Anterior cingulate cortex (tissue), 58 donors: Measurements from ENCODE around the gene FDX1.
A peak's percentile ranks its signal among the peaks of the same experiment; 100 is the strongest.
"Not testable (repeated sequence)": the region's sequence is repeated elsewhere in the genome, so short reads cannot be mapped to it uniquely, and the experiment has no call there.

Experiments
- DNase-seq, 58 donors: peaks; one replicate each; lab custom pipeline; 2025; lab: John Stamatoyannopoulos, UW

The FDX1 gene, protein sequence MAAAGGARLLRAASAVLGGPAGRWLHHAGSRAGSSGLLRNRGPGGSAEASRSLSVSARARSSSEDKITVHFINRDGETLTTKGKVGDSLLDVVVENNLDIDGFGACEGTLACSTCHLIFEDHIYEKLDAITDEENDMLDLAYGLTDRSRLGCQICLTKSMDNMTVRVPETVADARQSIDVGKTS

DNA sequence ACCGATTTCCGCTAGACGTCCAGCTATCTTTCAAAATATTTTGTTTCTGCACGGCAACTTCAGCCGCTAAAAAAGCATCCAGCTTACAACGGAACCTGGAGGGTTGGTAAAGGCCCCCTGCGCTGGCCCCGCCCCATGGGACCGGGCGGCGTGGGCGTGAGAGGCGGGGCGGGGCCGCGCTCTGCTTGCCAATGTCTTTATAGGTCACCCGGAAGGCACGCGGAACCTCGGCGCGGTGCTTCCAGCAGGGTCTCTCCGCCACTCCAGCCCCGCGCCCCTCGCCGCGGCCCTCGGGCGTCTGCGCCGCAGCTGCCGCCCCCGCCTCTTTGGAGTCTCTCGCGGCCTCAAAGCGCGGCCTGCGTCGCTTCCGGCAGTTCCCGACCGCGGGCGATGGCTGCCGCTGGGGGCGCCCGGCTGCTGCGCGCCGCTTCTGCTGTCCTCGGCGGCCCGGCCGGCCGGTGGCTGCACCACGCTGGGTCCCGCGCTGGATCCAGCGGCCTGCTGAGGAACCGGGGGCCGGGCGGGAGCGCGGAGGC lies at the start of gene FDX1:
Gene FDX1 (plus strand): TSS at position 218 of the 536 bp plus-strand sequence. CDS start 173 bp downstream, at position 391.
- DNase-seq = peak; percentile 32 to 94 (median 74)

DNA sequence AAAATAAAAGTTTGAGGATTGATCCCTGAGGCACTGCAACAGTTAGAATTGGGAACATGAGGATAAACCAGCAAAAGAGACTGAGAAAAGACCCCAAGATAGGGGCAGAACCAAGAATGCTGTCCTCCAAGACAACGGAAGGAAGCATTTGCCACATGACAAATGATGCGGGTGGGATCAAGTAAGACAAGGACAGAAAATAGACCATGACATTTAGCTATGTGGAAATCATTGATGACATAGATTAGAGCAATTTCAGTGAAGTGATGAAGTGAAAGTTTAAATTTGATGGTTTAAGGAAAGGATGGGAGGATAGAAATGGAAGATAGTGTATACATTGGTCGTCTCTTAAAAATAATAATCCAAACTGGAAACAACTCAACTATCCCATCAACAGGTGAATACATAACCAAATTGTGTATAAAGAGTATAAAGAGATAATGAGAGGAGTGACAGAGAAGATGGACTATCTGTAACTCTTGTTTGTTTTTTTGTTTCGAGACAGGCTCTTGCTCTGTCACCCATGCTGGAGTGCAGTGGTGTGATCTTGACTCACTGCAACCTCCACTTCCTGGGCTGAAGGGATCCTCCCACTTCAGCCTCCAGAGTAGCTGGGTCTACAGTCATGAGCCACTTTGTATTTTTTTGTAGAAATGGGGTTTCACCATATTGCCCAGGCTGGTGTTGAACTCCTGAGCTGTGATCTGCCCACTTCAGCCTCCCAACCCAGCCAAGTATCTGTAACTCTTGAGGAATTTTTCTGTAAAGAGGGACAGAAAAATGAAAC lies 48.7 kb upstream of the FDX1 start:
- no peak for DNase-seq

DNA sequence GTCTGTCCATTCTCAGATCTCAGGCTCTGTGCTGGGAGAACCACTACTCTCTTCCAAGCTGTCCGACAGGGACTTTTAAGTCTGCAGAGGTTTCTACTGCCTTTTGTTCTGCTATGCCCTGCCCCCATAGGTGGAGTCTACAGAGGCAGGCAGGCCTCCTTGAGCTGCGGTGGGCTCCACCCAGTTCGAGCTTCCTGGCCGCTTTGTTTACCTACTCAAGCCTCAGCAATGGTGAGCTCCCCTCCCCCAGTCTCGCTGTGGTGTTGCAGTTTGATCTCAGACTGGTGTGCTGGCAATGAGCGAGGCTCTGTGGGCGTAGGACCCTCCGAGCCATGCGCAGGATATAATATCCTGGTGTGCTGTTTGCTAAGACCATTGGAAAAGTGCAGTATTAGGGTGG lies 41.5 kb upstream of the FDX1 start:
- not testable (repeated sequence) for DNase-seq

DNA sequence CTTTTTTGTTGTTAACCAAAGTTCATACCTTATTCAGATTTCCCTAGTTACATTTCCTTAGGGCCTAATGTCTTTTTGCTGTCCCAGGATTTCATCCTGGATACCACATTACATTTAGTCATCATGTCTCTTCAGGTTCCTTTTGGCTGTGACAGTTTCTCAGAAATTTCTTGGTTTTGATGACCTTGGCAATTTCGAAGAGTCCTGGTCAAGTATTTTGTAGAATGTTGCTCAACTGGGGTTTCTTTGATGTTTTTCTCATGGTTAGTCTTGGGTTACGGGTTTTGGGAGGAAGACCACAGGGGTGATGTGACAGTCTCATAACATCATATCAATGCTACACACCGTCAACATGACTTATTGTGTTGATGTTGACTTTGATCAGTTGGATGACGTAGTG lies 39.8 kb upstream of the FDX1 start:
- DNase-seq = no peak

DNA sequence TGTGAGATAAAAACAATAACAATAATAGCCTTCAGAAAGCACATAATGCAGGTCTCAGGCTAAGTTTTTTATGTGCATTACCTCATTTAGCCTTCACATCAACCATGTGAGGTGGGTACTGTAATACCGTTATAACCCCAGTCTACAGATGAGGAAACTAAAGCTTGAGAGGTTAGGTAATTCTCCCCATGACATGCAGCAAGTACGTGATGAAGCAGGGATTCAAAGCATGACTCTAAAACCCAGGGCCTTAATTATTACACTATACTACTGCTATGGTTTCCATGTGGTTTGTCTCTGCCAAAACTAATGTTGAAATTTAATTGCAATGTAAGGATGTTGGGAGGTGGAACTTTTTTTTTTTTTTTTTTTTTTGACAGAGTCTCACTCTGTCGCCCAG lies 37.7 kb upstream of the FDX1 start:
- DNase-seq = no peak

DNA sequence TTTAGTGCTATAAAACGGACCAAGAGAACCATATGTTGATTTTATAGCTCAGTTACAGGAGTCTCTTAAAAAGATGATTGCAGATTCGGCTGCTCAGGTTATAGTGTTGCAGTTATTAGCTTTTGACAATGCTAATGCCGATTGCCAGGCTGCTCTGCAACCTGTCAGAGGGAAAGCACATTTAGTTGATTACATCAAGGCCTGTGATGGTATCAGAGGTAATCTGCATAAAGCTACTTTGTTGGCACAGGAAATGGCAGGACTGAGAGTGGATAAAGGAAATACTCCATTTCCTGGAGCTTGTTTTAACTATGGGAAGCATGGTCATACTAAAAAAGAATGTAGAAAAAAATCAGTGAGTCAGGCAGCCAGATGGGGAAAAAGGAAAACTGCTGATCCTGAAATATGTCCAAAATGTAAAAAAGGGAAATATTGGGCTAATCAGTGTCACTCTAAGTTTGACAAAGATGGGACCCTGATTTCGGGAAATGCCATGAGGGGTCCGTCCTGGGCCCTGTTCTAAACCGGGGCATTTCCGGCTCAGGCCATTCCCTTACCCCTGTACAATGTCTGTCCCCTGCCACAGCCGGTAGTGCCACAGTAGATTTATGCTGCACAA lies 32.0 kb upstream of the FDX1 start:
- DNase-seq = not testable (repeated sequence)

DNA sequence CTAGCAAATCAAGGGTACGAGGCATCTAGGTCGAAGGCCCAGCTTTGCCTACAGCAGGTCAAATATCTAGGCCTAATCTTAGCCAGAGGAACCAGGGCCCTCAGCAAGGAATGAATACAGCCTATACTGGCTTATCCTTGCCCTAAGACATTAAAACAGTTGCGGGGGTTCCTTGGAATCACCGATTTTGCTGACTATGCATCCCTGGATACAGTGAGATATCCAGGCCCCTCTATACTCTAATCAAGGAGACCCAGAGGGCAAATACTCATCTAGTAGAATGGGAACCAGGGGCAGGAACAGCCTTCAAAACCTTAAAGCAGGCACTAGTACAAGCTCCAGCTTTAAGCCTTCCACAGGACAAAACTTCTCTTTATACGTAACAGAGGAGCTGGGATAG lies 26.2 kb upstream of the FDX1 start:
- DNase-seq = not testable (repeated sequence)

DNA sequence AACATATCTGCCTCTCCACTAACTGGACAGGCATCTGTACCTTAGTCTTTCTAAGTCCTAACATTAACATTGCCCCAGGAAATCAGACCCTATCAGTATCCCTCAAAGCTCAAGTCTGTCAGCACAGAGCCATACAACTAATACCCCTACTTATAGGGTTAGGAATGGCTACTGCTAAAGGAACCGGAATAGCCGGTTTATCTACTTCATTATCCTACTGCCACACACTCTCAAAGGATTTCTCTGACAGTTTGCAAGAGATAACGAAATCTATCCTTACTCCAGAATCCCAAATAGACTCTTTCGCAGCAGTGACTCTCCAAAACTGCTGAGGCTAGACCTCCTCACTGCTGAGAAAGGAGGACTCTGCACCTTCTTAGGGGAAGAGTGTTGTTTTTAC lies 24.1 kb upstream of the FDX1 start:
- not testable (repeated sequence) for DNase-seq

DNA sequence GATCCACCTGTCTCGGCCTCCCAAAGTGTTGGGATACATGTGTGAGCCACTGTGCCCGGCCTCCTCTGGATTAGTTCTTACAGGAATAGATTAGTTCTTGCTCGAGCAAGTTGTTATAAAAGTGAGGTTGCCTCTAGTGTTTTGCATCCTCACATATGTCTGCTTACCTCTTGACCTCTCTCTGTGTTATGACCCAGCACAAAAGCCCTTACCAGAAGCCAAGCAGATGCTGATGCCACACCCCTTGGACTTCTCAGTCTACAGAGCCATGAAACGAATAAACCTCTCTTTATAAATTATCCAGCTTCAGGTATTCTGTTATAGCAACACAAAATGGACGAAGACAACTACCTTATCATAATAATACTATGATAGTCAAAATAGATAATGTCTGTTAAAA lies 22.4 kb upstream of the FDX1 start:
- DNase-seq = no peak

DNA sequence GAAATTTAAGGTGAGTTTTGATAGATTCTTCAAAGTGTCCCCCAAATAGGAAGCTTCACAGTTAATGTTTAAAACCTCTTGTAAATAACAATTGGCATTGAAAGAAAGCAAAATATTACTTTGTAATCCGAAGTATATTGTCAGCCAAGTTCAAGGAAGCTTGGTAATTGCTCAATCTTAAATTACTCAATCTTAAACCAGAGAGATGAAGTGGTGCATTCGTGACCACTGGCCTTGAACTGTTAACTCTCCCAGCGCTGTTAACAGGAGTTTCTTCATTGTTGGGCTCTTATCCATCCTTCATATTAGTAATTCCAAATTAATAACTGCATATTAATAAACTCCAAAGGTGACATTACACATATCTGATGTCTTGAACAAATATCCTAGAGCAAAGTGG lies 20.6 kb upstream of the FDX1 start:
- no peak for DNase-seq

DNA sequence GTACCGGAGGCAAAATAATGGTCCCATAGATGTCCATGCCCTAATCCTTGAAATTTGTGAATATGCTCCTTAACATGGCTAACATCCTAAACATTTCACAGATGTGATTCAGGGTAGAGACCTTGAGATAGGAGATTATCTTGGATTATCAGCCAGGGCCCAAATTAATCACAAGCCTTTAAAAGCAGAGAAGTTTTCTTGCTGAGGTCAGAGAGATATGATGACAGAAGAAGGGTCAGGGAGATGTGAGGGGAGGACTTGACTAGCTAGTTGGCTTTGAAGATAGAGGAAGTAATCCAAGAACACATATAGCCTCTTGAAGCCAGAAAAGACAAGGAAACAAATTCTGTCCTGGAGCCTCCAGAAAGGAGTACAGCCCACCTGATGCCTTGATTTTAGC lies 19.1 kb upstream of the FDX1 start:
- DNase-seq = no peak

DNA sequence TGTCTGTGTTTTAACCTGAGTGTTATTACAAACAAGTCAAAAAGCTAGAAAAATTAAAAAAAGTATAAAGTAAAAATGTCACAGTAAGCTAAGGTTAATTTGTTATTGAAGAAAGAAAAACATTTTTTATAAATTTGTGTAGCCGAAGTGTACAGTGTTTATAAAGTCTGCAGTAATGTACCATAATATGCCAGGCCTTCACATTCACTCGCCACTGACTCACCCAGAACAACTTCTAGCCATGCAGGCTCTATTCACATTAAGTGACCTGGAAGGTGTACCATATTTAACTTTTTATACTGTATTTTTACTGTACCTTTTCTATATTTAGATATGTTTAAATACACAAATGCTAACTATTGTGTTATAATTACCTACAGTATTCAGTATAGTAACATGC lies 14.7 kb upstream of the FDX1 start:
- no peak for DNase-seq

DNA sequence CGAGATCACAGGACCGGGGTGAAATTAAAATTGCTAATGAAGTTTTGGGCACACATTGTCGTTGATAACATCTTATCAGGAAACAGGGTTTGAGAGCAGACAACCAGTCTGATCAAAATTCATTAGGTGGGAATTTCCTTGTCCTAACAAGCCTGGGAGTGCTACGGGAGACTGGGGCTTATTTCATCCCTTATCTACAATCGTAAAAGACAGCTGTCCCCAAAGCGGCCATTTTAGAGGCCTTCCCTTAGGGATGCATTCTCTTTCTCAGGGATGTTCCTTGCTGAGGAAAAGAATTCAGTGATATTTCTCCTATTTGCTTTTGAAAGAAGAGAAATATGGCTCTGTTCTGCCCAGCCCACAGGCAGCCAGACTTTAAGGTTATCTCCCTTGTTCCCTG lies 8.1 kb upstream of the FDX1 start:
- DNase-seq = not testable (repeated sequence)

DNA sequence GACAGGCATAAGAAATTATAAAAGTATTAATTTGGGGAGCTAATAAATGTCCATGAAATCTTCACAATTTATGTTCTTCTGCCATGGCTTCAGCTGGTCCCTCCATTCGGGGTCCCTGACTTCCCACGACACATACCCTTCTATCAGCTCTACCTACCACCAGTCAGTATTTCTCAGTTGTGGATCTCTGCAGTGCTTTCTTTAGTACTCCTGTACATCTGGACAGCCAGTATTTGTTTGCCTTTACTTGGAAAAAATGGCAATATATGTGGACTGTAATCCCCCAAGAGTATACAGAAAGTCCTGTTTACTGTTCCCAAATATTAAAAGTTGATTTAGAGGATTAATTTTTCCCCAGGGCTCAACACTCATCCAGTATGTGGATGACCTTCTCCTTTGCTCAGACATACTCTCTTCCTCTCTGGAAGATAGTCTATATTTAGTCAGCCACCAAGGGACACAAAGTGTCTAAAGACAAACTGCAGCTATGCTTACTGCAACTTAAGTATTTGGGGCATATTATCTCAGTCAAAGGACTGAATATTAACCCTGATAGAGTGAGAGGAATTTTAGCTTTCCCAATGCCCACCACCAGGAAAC lies 7.3 kb upstream of the FDX1 start:
- DNase-seq = no peak

DNA sequence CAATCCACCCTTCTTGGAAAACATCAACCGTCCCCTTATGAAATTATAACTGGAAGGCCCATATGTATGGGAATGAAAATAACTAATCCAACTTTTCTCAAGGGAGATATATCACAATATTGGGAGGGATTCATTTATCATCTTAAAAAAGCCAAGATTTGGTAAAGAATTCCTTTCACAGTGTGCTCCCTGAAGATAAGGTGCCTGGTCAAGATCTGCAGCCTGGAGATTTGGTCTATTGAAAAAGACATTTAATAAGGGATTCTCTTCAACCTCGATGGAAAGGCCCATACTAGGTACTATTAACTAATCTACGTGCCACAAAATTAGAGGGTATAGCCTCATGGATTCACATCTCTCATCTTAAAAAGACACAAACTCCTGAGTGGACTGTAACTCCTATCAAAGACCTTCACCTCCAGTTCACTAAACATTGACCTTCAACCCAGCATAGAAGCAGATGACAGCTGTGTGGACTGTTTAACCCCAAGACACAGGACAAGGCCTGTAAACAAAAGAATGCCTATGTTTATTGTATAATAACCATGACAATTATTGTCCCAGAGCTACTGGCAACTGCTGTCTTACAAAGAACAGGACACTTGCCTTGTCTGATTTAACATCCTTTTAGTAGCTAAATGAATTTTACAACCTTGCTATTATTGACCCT lies 4.8 kb upstream of the FDX1 start:
- DNase-seq = no peak

DNA sequence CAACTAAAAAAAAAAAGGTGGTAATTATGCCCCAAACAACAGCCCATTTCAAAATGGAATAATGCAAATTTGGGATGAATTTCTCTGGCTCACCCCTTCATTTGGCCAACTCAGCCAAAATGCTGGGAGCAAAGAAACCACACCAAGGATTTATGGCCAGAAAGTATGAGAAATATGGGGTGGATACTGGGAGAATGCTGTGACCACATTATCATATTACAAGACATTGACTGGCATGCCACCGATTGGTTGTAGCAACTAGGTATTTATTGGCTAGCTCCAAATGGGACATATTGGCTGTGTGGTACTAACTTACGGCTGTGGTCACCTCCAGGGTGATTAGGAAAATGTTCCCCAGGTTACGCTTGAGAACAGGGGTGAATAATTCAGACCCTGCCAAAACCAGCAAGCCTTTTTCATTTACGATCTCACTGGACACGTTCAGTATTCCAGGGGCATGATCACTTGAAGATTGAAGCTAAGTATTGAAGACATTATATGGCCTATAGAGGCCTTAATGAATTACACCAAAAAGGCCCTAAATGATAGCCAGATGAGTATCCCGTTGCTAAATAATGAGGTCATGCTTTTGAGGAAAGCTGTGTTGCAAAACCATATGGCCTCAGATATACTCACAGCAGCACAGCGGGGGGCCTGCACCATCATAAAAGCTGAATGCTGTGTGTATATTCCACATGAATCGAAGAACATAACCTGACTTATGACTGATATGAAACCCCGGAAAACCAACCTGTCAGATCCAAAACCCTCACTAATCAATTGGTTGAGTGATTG lies 3.8 kb upstream of the FDX1 start:
- DNase-seq = no peak

DNA sequence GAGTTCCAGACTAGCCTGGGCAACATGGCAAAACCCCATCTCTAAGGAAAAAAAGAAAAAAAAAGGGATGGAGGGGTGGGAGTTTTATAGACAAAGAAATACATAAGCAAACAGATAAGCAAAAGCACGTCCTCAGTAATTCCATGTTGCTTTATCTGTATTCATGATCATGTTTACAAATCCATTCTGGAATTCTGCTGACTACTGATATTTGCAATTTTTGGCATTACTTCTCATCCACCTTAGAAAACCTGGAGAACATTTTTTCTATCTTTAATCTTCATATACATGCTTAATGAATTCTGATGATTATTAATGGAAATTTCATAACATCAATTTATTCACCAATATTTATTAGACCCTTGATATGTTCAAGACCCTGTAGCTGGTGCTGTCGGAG lies 1.7 kb upstream of the FDX1 start:
- no peak for DNase-seq

DNA sequence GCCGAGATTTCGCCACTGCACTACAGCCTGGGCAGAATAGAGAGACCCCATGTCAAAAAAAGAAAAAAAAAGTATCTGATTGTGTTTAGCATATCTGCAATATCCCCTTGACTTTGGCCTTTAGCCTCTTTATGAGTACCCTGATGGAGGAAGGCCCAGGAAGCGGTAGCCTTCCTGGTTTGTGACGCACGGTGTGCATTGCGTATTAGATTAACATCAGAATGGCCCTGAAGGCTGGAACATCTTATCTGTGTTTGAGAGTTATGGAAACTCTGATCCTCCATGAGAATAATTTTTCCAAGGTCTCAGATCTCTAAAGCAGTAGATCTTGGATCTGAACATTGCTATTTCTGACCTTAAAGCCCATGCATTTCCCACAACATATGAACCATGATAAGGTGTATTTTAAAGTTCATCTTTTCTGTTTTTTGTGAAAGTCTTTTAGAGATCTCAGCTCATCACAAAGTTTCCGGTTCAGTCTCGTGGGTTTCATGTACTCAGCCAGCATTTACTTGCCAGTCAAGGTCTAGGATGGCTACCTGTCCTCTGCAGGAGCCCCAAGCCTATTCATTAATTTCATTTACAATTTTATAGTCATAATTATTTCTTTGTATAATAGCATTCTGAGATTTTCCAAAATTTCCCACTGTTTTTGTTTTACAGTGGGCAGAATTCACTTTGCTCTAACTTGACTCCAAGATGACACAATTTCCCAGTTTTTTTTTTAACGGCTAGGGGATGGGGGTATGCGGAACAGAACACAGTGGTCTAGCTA lies 605 bp upstream of the FDX1 start:
- DNase-seq = no peak
